Measurements from ENCODE around the gene SNX27. TPM values are rescaled to one million over a fixed set of nuclear protein-coding genes. Genes with fewer than 3 reads are reported as not detected.

Gene SNX27
- polyA plus RNA-seq, 2 donors: 3.9 to 5.1 TPM

DNA sequence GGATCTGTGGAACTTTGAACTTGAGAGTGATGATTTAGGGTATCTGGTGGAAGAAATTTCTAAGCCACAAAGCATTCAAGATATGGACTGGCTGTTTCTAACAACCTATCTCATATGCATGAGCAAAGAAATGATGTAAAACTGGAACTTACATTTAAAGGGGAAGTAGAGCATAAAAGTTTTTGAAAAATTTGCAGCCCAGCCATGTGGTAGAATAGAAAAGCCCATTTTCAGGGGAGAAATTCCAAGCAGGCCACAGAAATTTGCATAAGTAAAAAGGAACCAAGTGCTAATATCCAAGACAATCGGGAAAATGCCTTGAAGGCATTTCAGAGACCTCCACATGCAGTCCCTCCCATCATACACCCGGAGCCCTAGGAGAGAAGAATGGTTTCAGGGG lies 125.2 kb downstream of the SNX27 start:
- H3K27ac ChIP-seq (ENCODE audit: low read depth in 2 of 2, low read length in 1 of 2): no peak overlapping the region
- no peaks in the 10 kb centered on the region for H3K36me3 ChIP-seq (ENCODE audit: control insufficient read depth in 2 of 2, insufficient read depth in 2 of 2, low read length in 1 of 2)
- H3K27me3 ChIP-seq (ENCODE audit: control insufficient read depth in 1 of 2, insufficient read depth in 2 of 2, low read length in 2 of 2): no peaks in the 10 kb centered on the region
- WGBS, 2 donors: 81 to 90% methylated on average over 2 of the region's 2 CpGs
- H3K4me3 ChIP-seq (ENCODE audit: low read depth in 1 of 2, low read length in 2 of 2): no peak overlapping the region
- peaks cover 2 to 3% of the 10 kb centered on the region in 2 donors for H3K9me3 ChIP-seq (ENCODE audit: control insufficient read depth in 2 of 2, insufficient read depth in 1 of 2, low read depth in 1 of 2, low read length in 1 of 2)
- no peaks in the 10 kb centered on the region for H3K4me1 ChIP-seq (ENCODE audit: control insufficient read depth in 2 of 2, insufficient read depth in 2 of 2, low read length in 1 of 2)

DNA sequence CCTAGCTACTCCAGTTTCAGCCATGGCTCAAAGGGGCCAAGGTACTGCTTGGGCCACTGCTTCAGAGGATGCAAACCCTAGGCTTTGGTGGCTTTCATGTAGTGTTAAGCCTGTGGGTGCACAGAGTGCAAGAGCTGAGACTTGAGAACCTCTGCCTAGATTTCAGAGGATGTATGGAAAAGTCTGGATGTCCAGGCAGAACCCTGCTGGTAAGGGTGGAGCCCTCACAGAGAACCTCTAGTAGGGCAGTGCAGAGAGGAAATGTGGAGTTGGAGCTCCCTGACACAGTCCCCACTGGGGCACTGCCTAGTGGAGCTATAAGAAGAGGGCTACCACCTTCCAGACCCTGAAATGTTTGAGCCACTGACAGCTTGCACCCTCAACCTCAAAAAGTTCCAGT lies 125.6 kb downstream of the SNX27 start:
- Histone ChIP-seq H3K4me3 (ENCODE audit: low read depth in 1 of 2, low read length in 2 of 2) (no peak overlapping the region), H3K9me3 (ENCODE audit: control insufficient read depth in 2 of 2, insufficient read depth in 1 of 2, low read depth in 1 of 2, low read length in 1 of 2) (peaks cover 2 to 3% of the 10 kb centered on the region in 2 donors), H3K27ac (ENCODE audit: low read depth in 2 of 2, low read length in 1 of 2) (no peak overlapping the region), H3K4me1 (ENCODE audit: control insufficient read depth in 2 of 2, insufficient read depth in 2 of 2, low read length in 1 of 2) (no peaks in the 10 kb centered on the region), H3K36me3 (ENCODE audit: control insufficient read depth in 2 of 2, insufficient read depth in 2 of 2, low read length in 1 of 2) (no peaks in the 10 kb centered on the region), H3K27me3 (ENCODE audit: control insufficient read depth in 1 of 2, insufficient read depth in 2 of 2, low read length in 2 of 2) (no peaks in the 10 kb centered on the region)

DNA sequence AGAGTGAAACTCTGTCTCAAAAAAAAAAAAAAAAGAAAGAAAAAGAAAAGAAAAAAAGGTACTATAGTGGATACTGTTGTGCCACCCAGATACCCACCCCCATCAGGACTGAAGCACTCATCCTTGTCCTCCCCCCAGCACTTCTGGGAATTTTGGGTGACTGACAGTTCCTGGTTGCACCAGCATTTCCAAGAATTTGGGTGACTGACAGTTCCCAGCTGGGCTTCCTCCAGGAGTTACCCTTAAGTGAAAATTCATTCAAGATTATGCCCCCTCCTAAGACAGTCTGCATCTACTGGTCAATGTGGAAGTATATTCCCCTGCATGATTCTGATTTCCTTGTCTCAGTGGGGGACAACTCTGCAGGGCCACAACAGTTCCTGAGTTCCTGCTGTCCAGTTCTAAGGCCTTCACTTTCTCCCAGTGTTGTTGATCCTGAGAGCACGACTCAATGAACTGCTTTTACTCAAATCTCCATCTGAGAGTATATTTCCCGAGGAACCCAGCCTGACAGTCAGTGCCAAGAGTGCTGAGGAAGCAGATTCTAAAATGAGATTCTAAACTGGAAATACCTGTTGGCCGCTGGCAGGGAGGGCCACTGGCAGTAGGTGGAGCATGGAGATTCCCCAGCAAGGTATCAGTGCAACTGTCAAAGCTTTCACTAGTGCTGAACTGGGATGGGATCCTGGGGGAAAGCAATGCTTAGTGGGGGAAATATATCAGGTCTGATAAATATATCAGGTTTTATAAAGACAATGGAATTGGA lies 127.9 kb downstream of the SNX27 start:
- H3K36me3 ChIP-seq (ENCODE audit: control insufficient read depth in 2 of 2, insufficient read depth in 2 of 2, low read length in 1 of 2): no peaks in the 10 kb centered on the region
- peaks cover 2 to 3% of the 10 kb centered on the region in 2 donors for H3K9me3 ChIP-seq (ENCODE audit: control insufficient read depth in 2 of 2, insufficient read depth in 1 of 2, low read depth in 1 of 2, low read length in 1 of 2)
- no peaks in the 10 kb centered on the region for H3K4me1 ChIP-seq (ENCODE audit: control insufficient read depth in 2 of 2, insufficient read depth in 2 of 2, low read length in 1 of 2)
- 31 to 32% methylated on average over 3 of the region's 3 CpGs for WGBS, 2 donors
- H3K27ac ChIP-seq (ENCODE audit: low read depth in 2 of 2, low read length in 1 of 2): peak overlapping the region; percentile 63 to 86
- H3K27me3 ChIP-seq (ENCODE audit: control insufficient read depth in 1 of 2, insufficient read depth in 2 of 2, low read length in 2 of 2): no peaks in the 10 kb centered on the region
- no peak overlapping the region for H3K4me3 ChIP-seq (ENCODE audit: low read depth in 1 of 2, low read length in 2 of 2)

DNA sequence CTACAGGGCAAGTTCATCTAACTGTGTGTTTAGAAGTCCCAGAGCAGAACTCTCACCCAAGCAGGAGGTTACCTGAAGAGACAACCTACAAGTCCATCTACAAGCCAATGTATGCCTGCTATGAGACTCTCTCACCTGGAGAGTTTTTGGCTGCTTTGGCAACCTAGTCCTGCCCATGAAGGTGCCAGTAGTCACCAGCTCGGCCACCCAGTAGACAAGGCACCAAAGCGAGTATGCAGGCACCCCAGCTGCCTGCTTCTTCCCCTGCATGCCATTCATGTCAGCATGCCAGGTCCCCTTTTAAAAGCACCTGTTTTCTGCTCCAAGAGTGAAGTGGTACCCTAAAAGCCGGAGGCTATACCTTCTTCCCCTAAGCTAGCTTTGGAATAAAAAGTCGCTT lies 129.7 kb downstream of the SNX27 start:
- Histone ChIP-seq H3K4me3 (ENCODE audit: low read depth in 1 of 2, low read length in 2 of 2) (no peak overlapping the region), H3K9me3 (ENCODE audit: control insufficient read depth in 2 of 2, insufficient read depth in 1 of 2, low read depth in 1 of 2, low read length in 1 of 2) (peaks cover 2 to 3% of the 10 kb centered on the region in 2 donors), H3K27ac (ENCODE audit: low read depth in 2 of 2, low read length in 1 of 2) (no peak overlapping the region), H3K36me3 (ENCODE audit: control insufficient read depth in 2 of 2, insufficient read depth in 2 of 2, low read length in 1 of 2) (no peaks in the 10 kb centered on the region), H3K4me1 (ENCODE audit: control insufficient read depth in 2 of 2, insufficient read depth in 2 of 2, low read length in 1 of 2) (no peaks in the 10 kb centered on the region), H3K27me3 (ENCODE audit: control insufficient read depth in 1 of 2, insufficient read depth in 2 of 2, low read length in 2 of 2) (no peaks in the 10 kb centered on the region)
- 90% methylated on average over 4 of the region's 4 CpGs for WGBS, 2 donors

Other genes starting within 250 kb of the SNX27 start
- 10 to 100 TPM; 23.5 to 27.4 TPM for gene SELENBP1, start 239.3 kb upstream of the SNX27 start, polyA plus RNA-seq
- 100 to 1,000 TPM; 223 to 250 TPM for gene PSMB4, start 212.5 kb upstream of the SNX27 start, polyA plus RNA-seq
- 10 to 100 TPM; 11.0 to 26.3 TPM for gene POGZ, start 152.6 kb upstream of the SNX27 start, polyA plus RNA-seq
- gene CGN, start 100.7 kb upstream of the SNX27 start, polyA plus RNA-seq: 10 to 100 TPM; 10.5 to 13.7 TPM
- gene TUFT1, start 71.7 kb upstream of the SNX27 start, polyA plus RNA-seq: 10 to 100 TPM; 28.6 to 33.5 TPM
- under 1 TPM; 0.04 to 0.05 TPM for gene CELF3, start 104.8 kb downstream of the SNX27 start, polyA plus RNA-seq
- not detected for gene RIIAD1, start 109.5 kb downstream of the SNX27 start, polyA plus RNA-seq
- 10 to 100 TPM; 49.9 to 53.9 TPM for gene MRPL9, start 151.4 kb downstream of the SNX27 start, polyA plus RNA-seq
- 1 to 10 TPM; 1.1 to 1.5 TPM for gene TDRKH, start 178.4 kb downstream of the SNX27 start, polyA plus RNA-seq
- under 1 TPM in 1 of 2 donors, not detected in 1; 0.08 TPM for gene LINGO4, start 193.4 kb downstream of the SNX27 start, polyA plus RNA-seq
- 1 to 10 TPM; 1.5 to 3.4 TPM for gene RORC, start 219.8 kb downstream of the SNX27 start, polyA plus RNA-seq
- under 1 TPM; 0.12 to 0.19 TPM for gene C2CD4D, start 227.8 kb downstream of the SNX27 start, polyA plus RNA-seq
- 1 to 10 TPM; 1.5 to 1.7 TPM for gene THEM5, start 241.7 kb downstream of the SNX27 start, polyA plus RNA-seq

Data from esophagus (tissue), 2 donors.